IgD-negative memory B cell (primary cell): ENCODE results near the gene PEBP1. TPM values are rescaled to one million over a fixed set of nuclear protein-coding genes. Genes with fewer than 3 reads are reported as not detected.

Experiments
- H3K27ac Mint-ChIP-seq, 3 donors: one replicate each; pipeline ENCODE4 v1.8.0; 2020 to 2022; ENCODE audit warnings: mild to moderate bottlenecking in 3 of 3, mixed read lengths in 3 of 3, moderate library complexity in 1 of 3
- H3K27me3 Mint-ChIP-seq: one replicate; pipeline ENCODE4 v1.8.0; 2021; ENCODE audit warnings: mixed read lengths
- H3K36me3 Mint-ChIP-seq: one replicate; pipeline ENCODE4 v1.8.0; 2020; ENCODE audit warnings: mild to moderate bottlenecking, mixed read lengths
- H3K4me1 Mint-ChIP-seq, 3 donors: one replicate each; pipeline ENCODE4 v1.8.0; 2020 to 2022; ENCODE audit warnings: mixed read lengths in 3 of 3, mild to moderate bottlenecking in 1 of 3
- H3K4me3 Mint-ChIP-seq, 4 donors: one replicate each; pipeline ENCODE4 v1.8.0; 2020 to 2022; ENCODE audit warnings: mild to moderate bottlenecking in 4 of 4, mixed read lengths in 4 of 4, moderate library complexity in 3 of 4
- H3K9me3 Mint-ChIP-seq, 3 donors: one replicate each; pipeline ENCODE4 v1.8.0; 2020 to 2021; ENCODE audit warnings: mixed read lengths in 3 of 3, mild to moderate bottlenecking in 1 of 3
- polyA plus RNA-seq: library from polyadenylated mRNA; unstranded; fragments of 300-500 nt; fragmentation: Illumina TruSeq; gene quantifications from one replicate; pipeline ENCODE4 v1.2.3, GENCODE V29; 2021

PEBP1 gene
- polyA plus RNA-seq, 1 donor from 2014 or later: 281 TPM

DNA sequence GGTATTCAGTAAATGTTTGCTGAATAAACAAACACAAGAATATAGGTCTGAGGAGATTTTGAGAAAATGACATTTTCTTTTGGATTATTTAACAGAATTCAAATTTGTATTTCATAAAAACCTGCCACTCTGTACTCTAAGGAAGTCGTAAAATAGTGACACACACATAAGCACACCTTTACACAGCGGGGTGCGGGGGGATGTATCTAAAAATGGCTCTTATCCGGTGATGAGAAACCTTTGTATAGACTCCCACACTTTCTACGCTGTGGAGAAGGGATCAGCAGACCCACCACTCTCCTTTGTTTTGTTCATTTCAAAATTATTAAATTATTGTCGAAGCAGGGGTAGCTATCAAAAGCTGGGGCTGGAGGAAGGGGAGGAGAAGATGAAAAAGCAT, 58.0 kb downstream of the PEBP1 start:
- no peak overlapping the region for H3K27ac Mint-ChIP-seq
- no peak overlapping the region for H3K4me3 Mint-ChIP-seq
- no peaks in the 10 kb centered on the region for H3K9me3 Mint-ChIP-seq
- no peaks in the 10 kb centered on the region for H3K4me1 Mint-ChIP-seq
- H3K36me3 Mint-ChIP-seq: peaks cover 3% of the 10 kb centered on the region
- H3K27me3 Mint-ChIP-seq: no peaks in the 10 kb centered on the region

Other genes starting within 250 kb of the PEBP1 start
- gene KSR2, start 167.1 kb upstream of the PEBP1 start, polyA plus RNA-seq: not detected
- gene RFC5, start 119.4 kb upstream of the PEBP1 start, polyA plus RNA-seq: 21.0 TPM
- gene WSB2, start 74.9 kb upstream of the PEBP1 start, polyA plus RNA-seq: 4.5 TPM
- 3.4 TPM for gene VSIG10, start 32.1 kb upstream of the PEBP1 start, polyA plus RNA-seq
- 107 TPM for gene TAOK3, start 236.8 kb downstream of the PEBP1 start, polyA plus RNA-seq
- 17.8 TPM for gene SUDS3, start 240.4 kb downstream of the PEBP1 start, polyA plus RNA-seq